GM23338 (cell line): ENCODE measurements around the gene GRIK2. TPM values are rescaled to one million over a fixed set of nuclear protein-coding genes. Genes with fewer than 3 reads are reported as not detected.

ENCODE experiments used
- ATAC-seq: fragments of 200-7000 bp; cut with Tn5 transposase; 3 replicates; pipeline ENCODE4 v1.9.1; 2020
- DNase-seq: peaks from one replicate; pipeline ENCODE4 v3.0.0-alpha.2; 2015; ENCODE audit warnings: low spot score
- H2AFZ ChIP-seq: fragments of 200-600 bp; sonication (generic); 2 replicates; pipeline ENCODE4 v1.8.0; 2016; ENCODE audit warnings: antibody characterized with exemption, mild to moderate bottlenecking, moderate library complexity
- H3F3A ChIP-seq: fragments of 200-600 bp; sonication (generic); replicated peaks from 2 replicates; pipeline ENCODE4 v1.8.0; 2017; ENCODE audit warnings: antibody characterized with exemption, mixed run types, low read depth
- H3K27ac ChIP-seq: fragments of 200-600 bp; sonication (generic); 2 replicates; pipeline ENCODE4 v1.6.1; 2016; ENCODE audit warnings: low read depth
- H3K27me3 ChIP-seq: fragments of 200-600 bp; sonication (generic); 2 replicates; pipeline ENCODE4 v1.8.0; 2016; ENCODE audit warnings: mild to moderate bottlenecking, mixed run types, moderate library complexity; ENCODE audit not compliant: insufficient read depth
- H3K36me3 ChIP-seq: fragments of 200-600 bp; sonication (generic); 2 replicates; pipeline ENCODE4 v1.8.0; 2016; ENCODE audit warnings: mild to moderate bottlenecking; ENCODE audit not compliant: insufficient read depth
- H3K4me1 ChIP-seq: fragments of 200-600 bp; sonication (generic); 2 replicates; pipeline ENCODE4 v1.8.0; 2016; ENCODE audit warnings: mild to moderate bottlenecking, moderate library complexity; ENCODE audit not compliant: insufficient read depth
- H3K4me2 ChIP-seq: fragments of 200-600 bp; sonication (generic); 2 replicates; pipeline ENCODE4 v1.7.1; 2017; ENCODE audit warnings: mixed run types
- H3K4me3 ChIP-seq: fragments of 200-600 bp; sonication (generic); 2 replicates; pipeline ENCODE4 v1.6.1; 2016; ENCODE audit warnings: mixed run types
- H3K79me2 ChIP-seq: fragments of 200-600 bp; sonication (generic); replicated peaks from 2 replicates; pipeline ENCODE4 v1.8.0; 2017; ENCODE audit warnings: mild to moderate bottlenecking; ENCODE audit not compliant: insufficient read depth
- H3K9me2 ChIP-seq: fragments of 200-600 bp; sonication (generic); 2 replicates; pipeline ENCODE4 v1.8.0; 2017; ENCODE audit not compliant: insufficient read depth
- H4K20me1 ChIP-seq: fragments of 200-600 bp; sonication (generic); replicated peaks from 2 replicates; pipeline ENCODE4 v1.8.0; 2017; ENCODE audit warnings: mild to moderate bottlenecking; ENCODE audit not compliant: insufficient read depth
- H3K27ac Mint-ChIP-seq: 2 replicates; pipeline ENCODE4 v1.8.0; 2020; ENCODE audit warnings: inconsistent platforms, mild to moderate bottlenecking, moderate library complexity, mixed read lengths
- H3K27me3 Mint-ChIP-seq: 3 replicates; pipeline ENCODE4 v1.8.0; 2022; ENCODE audit warnings: low read depth, mild to moderate bottlenecking, moderate library complexity, mixed read lengths, inconsistent platforms; ENCODE audit not compliant: insufficient read depth, poor library complexity
- H3K36me3 Mint-ChIP-seq: 3 replicates; pipeline ENCODE4 v1.8.0; 2021; ENCODE audit warnings: low read depth, mild to moderate bottlenecking, inconsistent platforms, moderate library complexity, mixed read lengths
- H3K4me1 Mint-ChIP-seq: 3 replicates; pipeline ENCODE4 v1.8.0; 2020; ENCODE audit warnings: mild to moderate bottlenecking, inconsistent platforms, mixed read lengths
- H3K4me3 Mint-ChIP-seq: 3 replicates; pipeline ENCODE4 v1.8.0; 2021; ENCODE audit warnings: moderate library complexity, mild to moderate bottlenecking, inconsistent platforms, mixed read lengths
- H3K9me3 Mint-ChIP-seq: 3 replicates; pipeline ENCODE4 v1.8.0; 2020; ENCODE audit warnings: moderate library complexity, mild to moderate bottlenecking, inconsistent platforms, mixed read lengths
- CREB1 ChIP-seq: fragments of 250-450 bp; sonication (Bioruptor Pico); IDR thresholded peaks from 2 replicates; pipeline ENCODE4 v1.5.0; 2020; ENCODE audit warnings: low read depth, mild to moderate bottlenecking, moderate library complexity
- CTCF ChIP-seq, 2 experiments: fragments of 200-600 bp in 1 of 2; sonication (generic) in 1 of 2; conservative IDR thresholded peaks; 2 replicates each; pipeline versions ENCODE4 v1.5.1 to v1.6.1; 2016 to 2017; ENCODE audit warnings: antibody characterized with exemption in 2 of 2, low read depth in 2 of 2, mild to moderate bottlenecking in 2 of 2, moderate library complexity in 1 of 2
- ETS1 ChIP-seq: IDR thresholded peaks from 2 replicates; pipeline ENCODE4 v1.6.1; 2016; ENCODE audit warnings: antibody characterized with exemption
- EZH2 ChIP-seq: fragments of 200-600 bp; sonication (generic); IDR thresholded peaks from one replicate; pipeline ENCODE4 v1.8.0; 2017; ENCODE audit warnings: antibody characterized with exemption, mild to moderate bottlenecking, low read depth; ENCODE audit not compliant: unreplicated experiment
- EZH2phosphoT487 ChIP-seq: fragments of 200-600 bp; sonication (generic); IDR thresholded peaks from one replicate; pipeline ENCODE4 v1.8.1; 2018; ENCODE audit warnings: antibody characterized with exemption; ENCODE audit not compliant: unreplicated experiment
- JUNB ChIP-seq: IDR thresholded peaks from one replicate; pipeline ENCODE4 v1.6.1; 2016; ENCODE audit warnings: antibody characterized with exemption; ENCODE audit not compliant: unreplicated experiment
- NANOG ChIP-seq: IDR thresholded peaks from 2 replicates; pipeline ENCODE4 v1.6.1; 2016; ENCODE audit warnings: antibody characterized with exemption, borderline replicate concordance
- POLR2AphosphoS5 ChIP-seq: IDR thresholded peaks from 2 replicates; pipeline ENCODE4 v1.6.1; 2016; ENCODE audit warnings: antibody characterized with exemption, low read depth
- REST ChIP-seq: IDR thresholded peaks from one replicate; pipeline ENCODE4 v1.6.1; 2018; ENCODE audit warnings: antibody characterized with exemption; ENCODE audit not compliant: unreplicated experiment
- STAT1 ChIP-seq: IDR thresholded peaks from one replicate; pipeline ENCODE4 v1.6.1; 2016; ENCODE audit warnings: antibody characterized with exemption; ENCODE audit not compliant: unreplicated experiment
- ZNF114 ChIP-seq: fragments of 250-450 bp; sonication (Bioruptor Pico); IDR thresholded peaks from 2 replicates; pipeline ENCODE4 v1.5.0; 2020; ENCODE audit warnings: mild to moderate bottlenecking, moderate library complexity
- ZNF331 ChIP-seq: fragments of 250-450 bp; sonication (Bioruptor Pico); IDR thresholded peaks from 2 replicates; pipeline ENCODE4 v1.5.0; 2020; ENCODE audit warnings: low read depth, mild to moderate bottlenecking, moderate library complexity
- ZNF462 ChIP-seq: fragments of 250-450 bp; sonication (Bioruptor Pico); IDR thresholded peaks from 2 replicates; pipeline ENCODE4 v1.5.0; 2020; ENCODE audit warnings: mild to moderate bottlenecking, moderate library complexity
- polyA plus RNA-seq: library from polyadenylated mRNA; unstranded; fragments of >200 nt; fragmentation: Nextera tagmentation; extraction: Ambion mirVana; gene quantifications from 2 replicates; pipeline ENCODE4 v1.2.1, GENCODE V29; 2016
- total RNA-seq: library from RNA; depleted of rRNA; stranded (reverse); fragments of >200 nt; shearing (Covaris generic); gene quantifications from 2 replicates; pipeline ENCODE4 v1.2.3, GENCODE V29; 2014

The GRIK2 gene
- total and polyA plus RNA-seq, 2 experiments from 2014 or later: 0.73 to 3.0 TPM

GRCh38 chr6:101818051-101818450 lies 424.5 kb downstream of the GRIK2 start:
- Mint-ChIP-seq H3K27me3 (no peaks in the 10 kb centered on the region), H3K4me3 (no peak overlapping the region), H3K36me3 (no peaks in the 10 kb centered on the region), H3K4me1 (peaks cover 6% of the 10 kb centered on the region; the same call in 2 of the 3 replicates), H3K27ac (no peak overlapping the region), H3K9me3 (no peaks in the 10 kb centered on the region)
- Histone ChIP-seq H2AFZ (no peak overlapping the region), H3K27me3 (no peaks in the 10 kb centered on the region), H3F3A (no peaks in the 10 kb centered on the region), H3K36me3 (no peaks in the 10 kb centered on the region), H3K4me3 (no peak overlapping the region), H3K4me2 (no peak overlapping the region), H4K20me1 (no peaks in the 10 kb centered on the region), H3K9me2 (no peaks in the 10 kb centered on the region; the same call in 1 of the 2 replicates), H3K4me1 (no peaks in the 10 kb centered on the region), H3K79me2 (no peaks in the 10 kb centered on the region), H3K27ac (no peak overlapping the region)
- ATAC-seq (no peak), DNase-seq (no peak)
- no peak for TF ChIP-seq EZH2phosphoT487
- TF ChIP-seq STAT1: no peak
- TF ChIP-seq POLR2AphosphoS5: no peak
- no peak for TF ChIP-seq ZNF462 (CRISPR knock-in tag)
- TF ChIP-seq ZNF331 (CRISPR knock-in tag): no peak
- TF ChIP-seq EZH2: no peak
- no peak for TF ChIP-seq CTCF (conservative IDR thresholded peaks at IDR 0.05; ENCODE audit: low read depth in 2 of 2)
- no peak for TF ChIP-seq REST
- TF ChIP-seq ZNF114 (CRISPR knock-in tag): no peak
- TF ChIP-seq NANOG: no peak
- TF ChIP-seq JUNB: no peak
- TF ChIP-seq CREB1 (CRISPR knock-in tag): no peak
- no peak for TF ChIP-seq ETS1
